PC-3 (cell line): Measurements from ENCODE around the gene SMC1B. TPM values are rescaled to one million over a fixed set of nuclear protein-coding genes. Genes with fewer than 3 reads are reported as not detected.

Experiments
- ATAC-seq: fragments of 200-7000 bp; cut with Tn5 transposase; 2 replicates; pipeline ENCODE4 v1.9.1; 2020; ENCODE audit warnings: mild to moderate bottlenecking, moderate library complexity
- BruUV-seq: library from RNA; stranded (reverse); fragments of 400-500 nt; replicated peaks from 2 replicates; lab custom pipeline; 2021; lab: Mats Ljungman, UMichigan
- CTCF ChIA-PET: fragments of 300-600 bp; sonication (Branson Sonifier 250); formaldehyde crosslinking; loops from one replicate; lab custom pipeline; 2022; ENCODE audit warnings: antibody characterized with exemption; lab: Charles Lee
- POLR2A ChIA-PET: fragments of 300-600 bp; sonication (Branson Sonifier 250); formaldehyde crosslinking; loops from one replicate; lab custom pipeline; 2022; ENCODE audit warnings: antibody characterized with exemption; ENCODE audit not compliant: unreplicated experiment; lab: Charles Lee
- DNase-seq: peaks from one replicate; pipeline ENCODE4 v3.0.0-alpha.2; 2015
- H2AFZ ChIP-seq: fragments of 300-600 bp; sonication (generic); 2 replicates; pipeline ENCODE4 v1.6.0; 2016; ENCODE audit warnings: antibody characterized with exemption, low read length
- H3F3A ChIP-seq: fragments of 300-600 bp; sonication (generic); one replicate; pipeline ENCODE4 v1.6.0; 2017; ENCODE audit warnings: antibody characterized with exemption, low read length, control low read depth, mild to moderate bottlenecking; ENCODE audit not compliant: unreplicated experiment
- H3K27ac ChIP-seq: fragments of 300-600 bp; sonication (generic); 2 replicates; pipeline ENCODE4 v1.5.1; 2016; ENCODE audit warnings: mild to moderate bottlenecking, low read length
- H3K27me3 ChIP-seq: fragments of 300-600 bp; sonication (generic); 2 replicates; pipeline ENCODE4 v1.6.1; 2016; ENCODE audit warnings: low read length, mixed read lengths
- H3K36me3 ChIP-seq: fragments of 300-600 bp; sonication (generic); 2 replicates; pipeline ENCODE4 v1.6.1; 2016; ENCODE audit warnings: low read depth, mixed run types, low read length, mixed read lengths
- H3K4me1 ChIP-seq: fragments of 300-600 bp; sonication (generic); 2 replicates; pipeline ENCODE4 v1.5.1; 2016; ENCODE audit warnings: low read length; ENCODE audit not compliant: insufficient read depth
- H3K4me2 ChIP-seq: fragments of 300-600 bp; sonication (generic); 2 replicates; pipeline ENCODE4 v1.6.0; 2016; ENCODE audit warnings: low read length
- H3K4me3 ChIP-seq: fragments of 300-600 bp; sonication (generic); 2 replicates; pipeline ENCODE4 v1.5.1; 2016; ENCODE audit warnings: mild to moderate bottlenecking, low read length, mixed read lengths
- H3K79me2 ChIP-seq: fragments of 300-600 bp; sonication (generic); 2 replicates; pipeline ENCODE4 v1.6.1; 2017; ENCODE audit warnings: low read length, mixed read lengths
- H3K9ac ChIP-seq: fragments of 300-600 bp; sonication (generic); 2 replicates; pipeline ENCODE4 v1.6.0; 2016; ENCODE audit warnings: mild to moderate bottlenecking, low read length
- H3K9me2 ChIP-seq: fragments of 300-600 bp; sonication (generic); replicated peaks from 2 replicates; pipeline ENCODE4 v1.6.1; 2016; ENCODE audit warnings: mixed run types, low read length, mixed read lengths
- H3K9me3 ChIP-seq: fragments of 300-600 bp; sonication (generic); 2 replicates; pipeline ENCODE4 v1.6.1; 2016; ENCODE audit warnings: low read length, mixed read lengths
- H4K20me1 ChIP-seq: fragments of 300-600 bp; sonication (generic); 2 replicates; pipeline ENCODE4 v1.6.1; 2016; ENCODE audit warnings: low read length, mixed read lengths
- CTCF ChIP-seq: fragments of 300-600 bp; sonication (generic); conservative IDR thresholded peaks from 2 replicates; pipeline ENCODE4 v1.5.1; 2017; ENCODE audit warnings: antibody characterized with exemption, low read depth, mild to moderate bottlenecking, low read length
- EZH2 ChIP-seq: fragments of 300-600 bp; sonication (generic); IDR thresholded peaks from one replicate; pipeline ENCODE4 v1.6.1; 2017; ENCODE audit warnings: antibody characterized with exemption, mild to moderate bottlenecking, low read length; ENCODE audit not compliant: unreplicated experiment
- EZH2phosphoT487 ChIP-seq: fragments of 300-600 bp; sonication (generic); IDR thresholded peaks from 2 replicates; pipeline ENCODE4 v1.6.1; 2018; ENCODE audit warnings: mild to moderate bottlenecking, antibody characterized with exemption, low read length, borderline replicate concordance
- intact Hi-C: fragments of 100-400 bp; cut with micrococcal nuclease; formaldehyde crosslinking; loops from 2 replicates; pipeline ENCODE4 v1.9.0; 2023
- total RNA-seq: library from RNA; depleted of rRNA; stranded (reverse); fragments of >200 nt; gene quantifications from 2 replicates; pipeline ENCODE4 v1.2.3, GENCODE V29; 2014

The SMC1B gene
- total RNA-seq, 1 experiment from 2014 or later = 0.04 TPM

- Histone ChIP-seq H3K27me3 (no peaks in the 10 kb centered on the region), H3K4me2 (no peak overlapping the region), H2AFZ (no peak overlapping the region), H3K4me3 (no peak overlapping the region), H4K20me1 (no peaks in the 10 kb centered on the region), H3K27ac (no peak overlapping the region), H3K9ac (no peak overlapping the region), H3F3A (no peaks in the 10 kb centered on the region), H3K9me2 (no peaks in the 10 kb centered on the region), H3K36me3 (no peaks in the 10 kb centered on the region), H3K9me3 (no peaks in the 10 kb centered on the region), H3K79me2 (no peaks in the 10 kb centered on the region), H3K4me1 (peaks cover 3% of the 10 kb centered on the region; the same call in 1 of the 2 replicates)
- ChIA-PET CTCF (no interaction called here), POLR2A (no interaction called here)
- intact Hi-C loops = no loop called here
- TF ChIP-seq EZH2phosphoT487 = no peak
- DNase-seq (no peak), ATAC-seq (no peak)
- BruUV-seq = no TSS peak
These were observed 31.8 kb upstream of the SMC1B start for GRCh38 chr22:45445031-45445710.

GRCh38 chr22:45444168-45444567, 30.8 kb upstream of the SMC1B start:
- H3K9me3 ChIP-seq = no peaks in the 10 kb centered on the region
- intact Hi-C loops = no loop called here

GRCh38 chr22:45442116-45442515, 28.7 kb upstream of the SMC1B start:
- ATAC-seq = no peak
- intact Hi-C loops = no loop called here
- Histone ChIP-seq H2AFZ (no peak overlapping the region), H3K27me3 (no peaks in the 10 kb centered on the region), H4K20me1 (no peaks in the 10 kb centered on the region), H3K4me1 (peaks cover 3% of the 10 kb centered on the region; the same call in 1 of the 2 replicates), H3F3A (no peaks in the 10 kb centered on the region), H3K9me3 (no peaks in the 10 kb centered on the region), H3K4me3 (no peak overlapping the region), H3K4me2 (no peak overlapping the region), H3K27ac (no peak overlapping the region), H3K9ac (no peak overlapping the region), H3K9me2 (no peaks in the 10 kb centered on the region), H3K36me3 (no peaks in the 10 kb centered on the region), H3K79me2 (no peaks in the 10 kb centered on the region)
- BruUV-seq = no TSS peak
- TF ChIP-seq EZH2phosphoT487 = no peak
- no peak for TF ChIP-seq EZH2
- no peak for TF ChIP-seq CTCF
- ChIA-PET CTCF (no interaction called here), POLR2A (interaction anchor here (0.5 kb wide), 1 partner anchor 26 kb away, joined by 6 read pairs; no protein-coding TSS in a partner anchor)
- DNase-seq = no peak

More at GRCh38 chr22:45444168-45444567, 30.8 kb upstream of the SMC1B start:
- no peaks in the 10 kb centered on the region for H3F3A ChIP-seq
- ChIA-PET CTCF (no interaction called here), POLR2A (no interaction called here)
- no peak overlapping the region for H3K27ac ChIP-seq
- no TSS peak for BruUV-seq
- DNase-seq (no peak), ATAC-seq (no peak)
- no peaks in the 10 kb centered on the region for H3K27me3 ChIP-seq
- TF ChIP-seq CTCF (no peak), EZH2phosphoT487 (no peak), EZH2 (no peak)
- H4K20me1 ChIP-seq = no peaks in the 10 kb centered on the region
- no peak overlapping the region for H3K4me2 ChIP-seq
- H2AFZ ChIP-seq = no peak overlapping the region
- no peaks in the 10 kb centered on the region for H3K79me2 ChIP-seq
- H3K9ac ChIP-seq = no peak overlapping the region
- no peaks in the 10 kb centered on the region for H3K9me2 ChIP-seq
- H3K4me3 ChIP-seq = no peak overlapping the region
- H3K36me3 ChIP-seq = no peaks in the 10 kb centered on the region
- peaks cover 3% of the 10 kb centered on the region; the same call in 1 of the 2 replicates for H3K4me1 ChIP-seq
